Measurements from ENCODE around the gene TMEM74B. TPM values are rescaled to one million over a fixed set of nuclear protein-coding genes. Genes with fewer than 3 reads are reported as not detected.

TMEM74B gene
- polyA plus RNA-seq, 2 donors, result 1.4 to 3.9 TPM

GRCh38 chr20:1215386-1216170 is 30.8 kb upstream of the TMEM74B start:
- H3K4me3 ChIP-seq (ENCODE audit: low read depth in 1 of 2, low read length in 2 of 2), result no peak overlapping the region
- H3K27ac ChIP-seq (ENCODE audit: low read depth in 2 of 2, low read length in 1 of 2), result no peak overlapping the region
- no peaks in the 10 kb centered on the region for H3K27me3 ChIP-seq (ENCODE audit: control insufficient read depth in 1 of 2, insufficient read depth in 2 of 2, low read length in 2 of 2)
- H3K9me3 ChIP-seq (ENCODE audit: control insufficient read depth in 2 of 2, insufficient read depth in 1 of 2, low read depth in 1 of 2, low read length in 1 of 2), result no peaks in the 10 kb centered on the region
- no peaks in the 10 kb centered on the region for H3K4me1 ChIP-seq (ENCODE audit: control insufficient read depth in 2 of 2, insufficient read depth in 2 of 2, low read length in 1 of 2)
- H3K36me3 ChIP-seq (ENCODE audit: control insufficient read depth in 2 of 2, insufficient read depth in 2 of 2, low read length in 1 of 2), result no peaks in the 10 kb centered on the region
- 59% methylated on average over 11 of the region's 11 CpGs for WGBS, 2 donors

DNA sequence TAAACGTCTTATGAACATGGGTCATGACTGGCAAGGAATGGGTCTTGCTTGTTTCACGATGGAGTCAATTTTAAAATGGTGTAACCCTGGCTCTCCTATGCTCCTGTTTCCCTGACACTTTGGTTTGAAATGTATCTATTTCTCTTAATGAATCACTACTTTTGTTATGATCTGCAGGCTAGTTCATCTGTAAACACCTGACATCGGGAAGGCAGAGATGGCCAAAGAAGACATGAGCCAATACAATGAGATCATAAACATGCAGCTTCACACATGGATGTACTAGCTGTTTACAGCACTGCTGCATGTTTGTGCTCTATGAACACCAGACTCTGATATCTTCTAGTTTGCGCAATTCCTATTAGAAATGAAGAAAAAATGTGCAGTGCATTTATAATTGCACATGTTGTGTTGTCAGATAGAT is 30.1 kb upstream of the TMEM74B start:
- Histone ChIP-seq H3K27ac (ENCODE audit: low read depth in 2 of 2, low read length in 1 of 2) (no peak overlapping the region), H3K4me3 (ENCODE audit: low read depth in 1 of 2, low read length in 2 of 2) (no peak overlapping the region), H3K27me3 (ENCODE audit: control insufficient read depth in 1 of 2, insufficient read depth in 2 of 2, low read length in 2 of 2) (no peaks in the 10 kb centered on the region), H3K4me1 (ENCODE audit: control insufficient read depth in 2 of 2, insufficient read depth in 2 of 2, low read length in 1 of 2) (no peaks in the 10 kb centered on the region), H3K9me3 (ENCODE audit: control insufficient read depth in 2 of 2, insufficient read depth in 1 of 2, low read depth in 1 of 2, low read length in 1 of 2) (no peaks in the 10 kb centered on the region), H3K36me3 (ENCODE audit: control insufficient read depth in 2 of 2, insufficient read depth in 2 of 2, low read length in 1 of 2) (no peaks in the 10 kb centered on the region)
- 66 to 68% methylated on average over 4 of the region's 4 CpGs for WGBS, 2 donors

DNA sequence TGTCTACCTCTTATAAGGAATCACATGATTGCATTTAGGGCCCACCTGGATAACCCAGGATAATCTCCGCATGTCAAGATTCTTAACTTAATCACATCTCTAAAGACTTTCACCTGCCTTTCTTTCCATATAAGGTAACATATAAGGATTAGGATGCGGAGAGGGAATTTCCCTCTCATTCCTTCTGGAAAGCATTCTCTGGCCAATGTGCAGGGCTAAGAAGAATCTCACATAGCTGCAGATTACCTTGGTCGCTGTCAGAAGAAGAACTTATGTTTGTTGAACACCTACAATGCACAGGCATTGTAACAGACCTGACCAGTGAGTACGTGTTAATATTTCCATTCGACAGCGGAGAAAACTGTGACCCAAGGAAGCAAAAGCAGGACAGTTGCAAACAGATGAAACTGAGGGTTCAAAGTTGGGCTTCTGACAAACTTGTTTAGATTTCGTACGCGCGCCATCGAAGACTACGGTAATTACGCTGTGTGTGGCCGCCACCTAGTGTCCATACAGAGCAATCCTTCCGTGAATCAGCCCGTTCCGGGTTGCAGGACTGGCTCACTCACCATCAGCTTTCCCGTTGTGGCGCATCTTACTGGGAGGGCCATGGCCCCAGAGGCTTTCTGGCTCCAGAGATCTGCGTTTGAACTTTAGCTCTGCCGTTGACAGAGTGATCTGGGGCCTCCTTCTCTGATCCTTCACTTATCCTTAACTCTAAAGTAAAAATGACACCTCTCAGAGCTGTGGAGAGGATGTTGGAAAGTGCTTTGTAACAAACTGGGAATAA is 28.0 kb upstream of the TMEM74B start:
- no peaks in the 10 kb centered on the region for H3K9me3 ChIP-seq (ENCODE audit: control insufficient read depth in 2 of 2, insufficient read depth in 1 of 2, low read depth in 1 of 2, low read length in 1 of 2)
- no peaks in the 10 kb centered on the region for H3K36me3 ChIP-seq (ENCODE audit: control insufficient read depth in 2 of 2, insufficient read depth in 2 of 2, low read length in 1 of 2)
- WGBS, 2 donors, result 12 to 13% methylated on average over 21 of the region's 21 CpGs
- no peak overlapping the region for H3K27ac ChIP-seq (ENCODE audit: low read depth in 2 of 2, low read length in 1 of 2)
- no peak overlapping the region for H3K4me3 ChIP-seq (ENCODE audit: low read depth in 1 of 2, low read length in 2 of 2)
- no peaks in the 10 kb centered on the region for H3K4me1 ChIP-seq (ENCODE audit: control insufficient read depth in 2 of 2, insufficient read depth in 2 of 2, low read length in 1 of 2)
- no peaks in the 10 kb centered on the region for H3K27me3 ChIP-seq (ENCODE audit: control insufficient read depth in 1 of 2, insufficient read depth in 2 of 2, low read length in 2 of 2)

- Histone ChIP-seq H3K4me3 (ENCODE audit: low read depth in 1 of 2, low read length in 2 of 2) (no peak overlapping the region), H3K9me3 (ENCODE audit: control insufficient read depth in 2 of 2, insufficient read depth in 1 of 2, low read depth in 1 of 2, low read length in 1 of 2) (no peaks in the 10 kb centered on the region), H3K27me3 (ENCODE audit: control insufficient read depth in 1 of 2, insufficient read depth in 2 of 2, low read length in 2 of 2) (no peaks in the 10 kb centered on the region), H3K27ac (ENCODE audit: low read depth in 2 of 2, low read length in 1 of 2) (no peak overlapping the region), H3K36me3 (ENCODE audit: control insufficient read depth in 2 of 2, insufficient read depth in 2 of 2, low read length in 1 of 2) (no peaks in the 10 kb centered on the region), H3K4me1 (ENCODE audit: control insufficient read depth in 2 of 2, insufficient read depth in 2 of 2, low read length in 1 of 2) (no peaks in the 10 kb centered on the region)
Measured at GRCh38 chr20:1212023-1212422, 27.2 kb upstream of the TMEM74B start.

DNA sequence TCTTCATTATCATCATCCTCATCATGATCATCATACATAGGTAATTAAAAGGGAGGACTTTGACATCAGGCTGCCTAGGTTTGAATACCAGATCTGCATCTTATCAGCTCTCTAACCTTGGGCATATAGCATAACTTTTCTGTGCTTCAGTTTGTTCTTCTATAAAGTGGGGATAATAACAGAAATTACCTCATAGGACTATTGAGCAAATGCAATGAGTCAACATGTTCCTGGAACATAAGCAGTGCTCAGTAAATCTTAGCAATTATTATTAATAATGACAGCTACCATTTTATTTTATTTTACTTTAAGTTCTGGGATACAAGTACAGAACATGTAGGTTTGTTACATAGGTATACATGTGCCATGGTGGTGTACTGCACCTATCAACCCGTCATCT is 25.7 kb upstream of the TMEM74B start:
- Histone ChIP-seq H3K9me3 (ENCODE audit: control insufficient read depth in 2 of 2, insufficient read depth in 1 of 2, low read depth in 1 of 2, low read length in 1 of 2) (no peaks in the 10 kb centered on the region), H3K27me3 (ENCODE audit: control insufficient read depth in 1 of 2, insufficient read depth in 2 of 2, low read length in 2 of 2) (no peaks in the 10 kb centered on the region), H3K4me3 (ENCODE audit: low read depth in 1 of 2, low read length in 2 of 2) (no peak overlapping the region), H3K36me3 (ENCODE audit: control insufficient read depth in 2 of 2, insufficient read depth in 2 of 2, low read length in 1 of 2) (no peaks in the 10 kb centered on the region), H3K27ac (ENCODE audit: low read depth in 2 of 2, low read length in 1 of 2) (no peak overlapping the region), H3K4me1 (ENCODE audit: control insufficient read depth in 2 of 2, insufficient read depth in 2 of 2, low read length in 1 of 2) (no peaks in the 10 kb centered on the region)
- 91 to 96% methylated on average over 1 of the region's 1 CpG for WGBS, 2 donors

DNA sequence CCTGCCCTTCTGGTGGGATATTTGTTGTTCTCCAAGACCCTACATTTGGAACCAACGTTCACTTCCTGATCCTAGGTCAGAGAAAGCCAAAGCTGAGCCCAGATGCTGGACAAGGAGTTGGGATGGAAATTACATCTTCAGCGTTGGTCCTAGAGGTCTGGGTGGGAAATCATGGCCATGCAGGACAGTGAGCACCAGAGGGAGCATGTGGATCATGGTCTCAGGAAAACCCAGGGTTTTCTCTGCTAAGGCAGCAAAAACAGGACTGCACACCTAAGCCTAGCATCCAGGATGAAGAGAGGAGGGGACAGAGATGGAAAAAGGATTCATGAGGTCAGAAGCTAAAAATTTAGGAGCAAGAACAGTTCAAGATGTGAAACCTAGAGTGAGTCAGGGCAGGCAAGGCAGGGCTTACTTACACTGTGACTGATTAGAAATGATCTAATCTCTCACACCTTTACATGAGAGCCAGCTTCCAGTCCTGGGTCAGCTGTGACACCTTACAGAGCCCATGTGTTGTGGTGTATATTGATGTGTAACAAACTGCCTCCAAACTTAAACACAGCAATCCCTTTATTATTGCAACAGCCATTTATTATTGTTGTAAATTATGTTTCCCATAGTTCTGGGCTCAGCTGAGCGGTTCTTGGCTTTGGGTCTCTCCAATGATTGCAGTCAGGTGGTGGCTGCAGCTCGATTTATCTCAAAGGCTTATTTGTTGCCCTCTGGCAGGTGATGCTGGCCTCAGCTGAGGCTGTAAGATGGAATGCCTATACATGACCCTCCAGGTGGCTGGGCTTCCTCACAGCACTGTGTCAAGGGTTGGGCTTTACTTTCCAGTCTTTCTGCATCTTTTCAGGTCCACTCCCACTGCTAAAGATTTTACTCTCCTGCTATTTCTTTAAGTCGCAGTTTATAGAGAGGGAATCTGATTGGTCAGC is 24.9 kb upstream of the TMEM74B start:
- WGBS, 2 donors, result 45 to 57% methylated on average over 5 of the region's 5 CpGs
- Histone ChIP-seq H3K27me3 (ENCODE audit: control insufficient read depth in 1 of 2, insufficient read depth in 2 of 2, low read length in 2 of 2) (no peaks in the 10 kb centered on the region), H3K4me3 (ENCODE audit: low read depth in 1 of 2, low read length in 2 of 2) (no peak overlapping the region), H3K4me1 (ENCODE audit: control insufficient read depth in 2 of 2, insufficient read depth in 2 of 2, low read length in 1 of 2) (no peaks in the 10 kb centered on the region), H3K36me3 (ENCODE audit: control insufficient read depth in 2 of 2, insufficient read depth in 2 of 2, low read length in 1 of 2) (no peaks in the 10 kb centered on the region), H3K27ac (ENCODE audit: low read depth in 2 of 2, low read length in 1 of 2) (no peak overlapping the region), H3K9me3 (ENCODE audit: control insufficient read depth in 2 of 2, insufficient read depth in 1 of 2, low read depth in 1 of 2, low read length in 1 of 2) (no peaks in the 10 kb centered on the region)

GRCh38 chr20:1207293-1207878 is 22.6 kb upstream of the TMEM74B start:
- H3K4me1 ChIP-seq (ENCODE audit: control insufficient read depth in 2 of 2, insufficient read depth in 2 of 2, low read length in 1 of 2), result peaks cover 4 to 8% of the 10 kb centered on the region in 2 donors
- no peaks in the 10 kb centered on the region for H3K27me3 ChIP-seq (ENCODE audit: control insufficient read depth in 1 of 2, insufficient read depth in 2 of 2, low read length in 2 of 2)
- H3K27ac ChIP-seq (ENCODE audit: low read depth in 2 of 2, low read length in 1 of 2), result no peak overlapping the region
- no peaks in the 10 kb centered on the region for H3K9me3 ChIP-seq (ENCODE audit: control insufficient read depth in 2 of 2, insufficient read depth in 1 of 2, low read depth in 1 of 2, low read length in 1 of 2)
- no peaks in the 10 kb centered on the region for H3K36me3 ChIP-seq (ENCODE audit: control insufficient read depth in 2 of 2, insufficient read depth in 2 of 2, low read length in 1 of 2)
- no peak overlapping the region for H3K4me3 ChIP-seq (ENCODE audit: low read depth in 1 of 2, low read length in 2 of 2)
- WGBS, 2 donors, result 91 to 94% methylated on average over 3 of the region's 3 CpGs

GRCh38 chr20:1206366-1207148 is 21.8 kb upstream of the TMEM74B start:
- Histone ChIP-seq H3K27me3 (ENCODE audit: control insufficient read depth in 1 of 2, insufficient read depth in 2 of 2, low read length in 2 of 2) (no peaks in the 10 kb centered on the region), H3K36me3 (ENCODE audit: control insufficient read depth in 2 of 2, insufficient read depth in 2 of 2, low read length in 1 of 2) (no peaks in the 10 kb centered on the region), H3K9me3 (ENCODE audit: control insufficient read depth in 2 of 2, insufficient read depth in 1 of 2, low read depth in 1 of 2, low read length in 1 of 2) (no peaks in the 10 kb centered on the region), H3K4me3 (ENCODE audit: low read depth in 1 of 2, low read length in 2 of 2) (no peak overlapping the region), H3K4me1 (ENCODE audit: control insufficient read depth in 2 of 2, insufficient read depth in 2 of 2, low read length in 1 of 2) (peaks cover 4 to 8% of the 10 kb centered on the region in 2 donors), H3K27ac (ENCODE audit: low read depth in 2 of 2, low read length in 1 of 2) (no peak overlapping the region)
- 77% methylated on average over 19 of the region's 19 CpGs for WGBS, 2 donors

All from esophagus (tissue), 2 donors.